ENCODE data around the gene DCBLD2. TPM values are rescaled to one million over a fixed set of nuclear protein-coding genes. Genes with fewer than 3 reads are reported as not detected.

DCBLD2 gene
- total and polyA plus RNA-seq, 2 of the 4 experiments (the other 2 are of a cell fraction) = 121 to 196 TPM

- H4K20me1 ChIP-seq (ENCODE audit: insufficient read depth, low read length) = no peaks in the 10 kb centered on the region
- no TSS peak for BruUV-seq (replicated peaks)
- no peak overlapping the region for H3K9ac ChIP-seq (ENCODE audit: low read depth, low read length)
- ChIA-PET POLR2A (ENCODE audit: unreplicated experiment) (no interaction called here), CTCF (no interaction called here)
- peaks cover 0 to 3% of the 10 kb centered on the region in 2 experiments; a peak in 1 of 4 replicates for H3K79me1 ChIP-seq (ENCODE audit: low read depth in 1 of 2, low read length in 2 of 2)
- dilution Hi-C loops (cut with HindIII; ENCODE audit: low sequenced_read_pairs, unreplicated experiment) = no loop called here
- H2BK120ac ChIP-seq (ENCODE audit: low read depth, low read length) = no peak overlapping the region
- no peak overlapping the region for H3K18ac ChIP-seq (ENCODE audit: low read depth, low read length)
- no peak overlapping the region for H3K23ac ChIP-seq (ENCODE audit: low read depth, low read length)
- TF ChIP-seq RCOR1 (IDR thresholded peaks at IDR 0.05; ENCODE audit: insufficient replicate concordance, low read length) = no peak
- TF ChIP-seq MAFK (IDR thresholded peaks at IDR 0.05; ENCODE audit: low read depth, low read length) = no peak
- no peak for TF ChIP-seq FOS (IDR thresholded peaks at IDR 0.05; ENCODE audit: low read depth, low read length)
- TF ChIP-seq RFX5 (IDR thresholded peaks at IDR 0.05; ENCODE audit: low read depth, low read length) = no peak
- TF ChIP-seq MAZ (IDR thresholded peaks at IDR 0.05; ENCODE audit: borderline replicate concordance, low read depth, low read length) = no peak
- no peak for TF ChIP-seq USF2 (IDR thresholded peaks at IDR 0.05; ENCODE audit: low read depth, low read length)
- no peak for TF ChIP-seq MXI1 (IDR thresholded peaks at IDR 0.05; ENCODE audit: borderline replicate concordance, low read depth, low read length)
- no peak for TF ChIP-seq CTCF (conservative IDR thresholded peaks at IDR 0.05; ENCODE audit: low read depth, low read length)
- TF ChIP-seq SMC3 (IDR thresholded peaks at IDR 0.05; ENCODE audit: low read depth, low read length) = no peak
- no peak for TF ChIP-seq ELK1 (IDR thresholded peaks at IDR 0.05; ENCODE audit: borderline replicate concordance, low read depth, low read length)
- no peak for TF ChIP-seq BHLHE40 (IDR thresholded peaks at IDR 0.05; ENCODE audit: low read depth, low read length)
- TF ChIP-seq RAD21 (IDR thresholded peaks at IDR 0.05; ENCODE audit: low read length) = no peak
- no peak for TF ChIP-seq NFE2L2 (IDR thresholded peaks at IDR 0.05; ENCODE audit: low read depth, low read length)
- no peak overlapping the region for H4K91ac ChIP-seq (ENCODE audit: insufficient read depth, low read depth, low read length)
- H4K8ac ChIP-seq (ENCODE audit: low read depth in 2 of 2, low read length in 2 of 2) = no peak overlapping the region
- no peak overlapping the region for H4K5ac ChIP-seq (ENCODE audit: low read depth, low read length)
- intact Hi-C loops (cut with micrococcal nuclease) = loop anchor here (5.0 kb wide), 1 partner anchor 189 kb away; no protein-coding TSS in a partner anchor
- H2AFZ ChIP-seq (replicated peaks; ENCODE audit: low read length, poor library complexity) = no peak overlapping the region
- 0 out of 2 replicates have a peak, but pooled peaks cover 3% of the 10 kb centered on the region for H3K9me1 ChIP-seq (ENCODE audit: insufficient read depth, low read length)
- WGBS, 2 experiments (ENCODE audit: extremely low coverage in 2 of 2, insufficient read length in 1 of 2) = no CpG with 5 or more reads among the region's 7 CpGs
- H3K27ac ChIP-seq (ENCODE audit: insufficient read depth, low read length) = no peak overlapping the region
- H2AK9ac ChIP-seq (replicated peaks; ENCODE audit: low read depth, low read length, poor library complexity) = no peak overlapping the region
- no peak overlapping the region for H3K56ac ChIP-seq (ENCODE audit: extremely low read depth, insufficient read depth, low read length)
- no peak overlapping the region for H3K4me2 ChIP-seq (ENCODE audit: low read depth, low read length)
- no peak overlapping the region for H2BK15ac ChIP-seq (ENCODE audit: low read depth, low read length)
- no peak overlapping the region for H3K14ac ChIP-seq (replicated peaks; ENCODE audit: low read depth, low read length)
- no peak overlapping the region for H3K4me3 ChIP-seq (ENCODE audit: insufficient read depth, low read depth, low read length)
- DNase-seq (peak; percentile 40), ATAC-seq (ENCODE audit: low read depth) (peak; percentile 25)
- H3K9me3 ChIP-seq (ENCODE audit: control insufficient read depth, insufficient read depth, low read length) = no peaks in the 10 kb centered on the region
- peaks cover 7% of the 10 kb centered on the region; the same call in 1 of the 2 replicates for H3K36me3 ChIP-seq (ENCODE audit: control insufficient read depth, insufficient read depth, low read length)
- no peak overlapping the region for H2BK20ac ChIP-seq (ENCODE audit: low read depth, low read length)
- no peak overlapping the region for H3K4ac ChIP-seq (ENCODE audit: low read depth, low read length)
- no peaks in the 10 kb centered on the region for H3K27me3 ChIP-seq (ENCODE audit: control insufficient read depth, insufficient read depth, low read length)
- no peak overlapping the region for H2BK5ac ChIP-seq (ENCODE audit: low read depth, low read length, poor library complexity, severe bottlenecking)
- in situ Hi-C loops (cut with MboI; ENCODE audit: low sequenced_read_pairs) = no loop called here
- no peak overlapping the region for H2AK5ac ChIP-seq (ENCODE audit: low read depth, low read length)
- H3K4me1 ChIP-seq (ENCODE audit: control insufficient read depth, insufficient read depth, low read length) = peaks cover 4% of the 10 kb centered on the region; the same call in 1 of the 2 replicates
Measured at GRCh38 chr3:98791341-98792325, 109.9 kb downstream of the DCBLD2 start.
